HUES48 (cell line): ENCODE data around the gene VENTX.

ENCODE experiments used
- H3K27ac ChIP-seq: one replicate; pipeline ENCODE4 v1.7.0; 2013; ENCODE audit warnings: low read depth, low read length, inconsistent platforms
- H3K27me3 ChIP-seq: 2 replicates; pipeline ENCODE4 v1.6.1; 2013; ENCODE audit warnings: mild to moderate bottlenecking, low read length; ENCODE audit not compliant: control insufficient read depth, insufficient read depth
- H3K36me3 ChIP-seq: 2 replicates; pipeline ENCODE4 v1.6.1; 2013; ENCODE audit warnings: low read length; ENCODE audit not compliant: control insufficient read depth, insufficient read depth
- H3K4me1 ChIP-seq: 2 replicates; pipeline ENCODE4 v1.6.1; 2013; ENCODE audit warnings: mild to moderate bottlenecking, low read length; ENCODE audit not compliant: control insufficient read depth, insufficient read depth
- H3K4me3 ChIP-seq: 2 replicates; pipeline ENCODE4 v1.5.1; 2013; ENCODE audit warnings: mild to moderate bottlenecking, low read depth, low read length
- H3K9ac ChIP-seq: 2 replicates; pipeline ENCODE4 v1.6.1; 2013; ENCODE audit warnings: mild to moderate bottlenecking, low read depth, low read length, moderate library complexity
- H3K9me3 ChIP-seq: 2 replicates; pipeline ENCODE4 v1.6.1; 2013; ENCODE audit warnings: low read length; ENCODE audit not compliant: control insufficient read depth, insufficient read depth

VENTX gene

DNA sequence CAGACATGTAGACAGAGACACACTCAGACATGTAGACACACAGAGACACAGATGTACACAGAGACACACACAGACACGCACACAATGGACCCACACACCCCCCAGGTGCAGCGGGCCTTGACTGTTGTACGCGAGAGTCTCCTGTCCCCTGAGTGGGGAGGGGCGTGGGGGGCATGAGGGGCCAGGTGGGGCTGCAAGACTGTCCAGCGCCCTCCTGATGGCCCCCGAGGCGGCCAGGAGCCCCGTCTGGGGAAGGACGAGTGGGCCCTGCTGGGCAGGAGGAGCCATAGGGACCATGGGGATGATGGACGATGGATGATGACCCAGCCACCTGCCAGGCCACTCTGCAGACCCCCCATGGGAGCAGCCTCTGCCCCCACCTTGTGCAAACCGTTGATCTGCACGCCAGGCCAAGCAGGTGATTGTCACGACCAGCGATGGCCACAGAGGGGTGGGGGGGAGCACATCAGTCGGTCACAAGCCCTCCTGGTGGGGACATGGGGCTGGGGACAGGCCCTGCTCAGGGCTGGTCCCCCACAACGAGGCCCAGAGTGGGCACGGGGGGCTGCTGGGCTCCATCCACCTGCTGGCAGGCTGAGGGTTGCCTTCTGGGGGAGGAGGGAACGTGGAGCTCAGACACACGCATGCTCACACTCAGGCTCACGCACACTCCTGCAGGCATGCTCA is 11.6 kb downstream of the VENTX start:
- H3K4me3 ChIP-seq: no peak overlapping the region
- H3K9ac ChIP-seq: no peak overlapping the region
- H3K36me3 ChIP-seq: no peaks in the 10 kb centered on the region
- H3K27ac ChIP-seq: no peak overlapping the region
- H3K4me1 ChIP-seq: peaks cover 6% of the 10 kb centered on the region; the same call in 1 of the 2 replicates
- H3K9me3 ChIP-seq: no peaks in the 10 kb centered on the region
- H3K27me3 ChIP-seq: peaks cover 4% of the 10 kb centered on the region; the same call in 1 of the 2 replicates

DNA sequence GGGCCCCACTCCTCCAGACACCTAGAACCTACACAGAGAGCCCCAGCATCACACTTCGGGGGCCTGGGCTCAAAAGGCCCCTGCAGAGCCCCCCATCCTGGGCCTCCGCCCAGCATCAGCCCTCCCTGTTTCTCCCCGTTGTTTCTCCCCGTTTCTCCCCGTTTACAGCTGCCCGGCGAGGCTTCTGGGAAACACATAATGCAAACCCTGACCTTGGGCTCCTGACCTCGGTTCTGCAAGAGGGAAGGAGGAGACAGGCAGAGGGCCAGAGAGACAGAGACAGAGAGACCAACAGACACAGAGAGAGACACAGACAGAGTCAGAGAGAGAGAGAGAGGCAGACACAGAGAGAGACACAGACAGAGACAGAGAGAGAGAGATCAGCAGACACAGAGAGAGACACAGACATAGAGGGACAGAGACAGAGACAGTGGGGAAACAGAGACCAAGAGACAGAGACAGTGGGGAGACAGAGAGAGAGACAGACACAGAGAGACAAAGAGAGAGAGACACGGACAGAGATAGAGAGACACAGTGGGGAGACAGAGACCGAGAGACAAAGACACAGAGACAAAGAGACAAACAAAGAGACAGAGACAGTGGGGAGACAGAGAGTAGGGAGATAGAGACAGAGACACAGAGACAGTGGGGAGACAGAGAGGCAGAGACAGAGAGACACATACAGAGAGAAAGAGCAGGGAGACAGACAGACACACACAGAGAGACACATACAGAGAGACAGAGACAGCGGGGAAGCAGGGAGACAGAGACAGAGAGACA is 12.5 kb downstream of the VENTX start:
- Histone ChIP-seq H3K4me1 (peaks cover 6% of the 10 kb centered on the region; the same call in 1 of the 2 replicates), H3K27me3 (peaks cover 4% of the 10 kb centered on the region; the same call in 1 of the 2 replicates)

DNA sequence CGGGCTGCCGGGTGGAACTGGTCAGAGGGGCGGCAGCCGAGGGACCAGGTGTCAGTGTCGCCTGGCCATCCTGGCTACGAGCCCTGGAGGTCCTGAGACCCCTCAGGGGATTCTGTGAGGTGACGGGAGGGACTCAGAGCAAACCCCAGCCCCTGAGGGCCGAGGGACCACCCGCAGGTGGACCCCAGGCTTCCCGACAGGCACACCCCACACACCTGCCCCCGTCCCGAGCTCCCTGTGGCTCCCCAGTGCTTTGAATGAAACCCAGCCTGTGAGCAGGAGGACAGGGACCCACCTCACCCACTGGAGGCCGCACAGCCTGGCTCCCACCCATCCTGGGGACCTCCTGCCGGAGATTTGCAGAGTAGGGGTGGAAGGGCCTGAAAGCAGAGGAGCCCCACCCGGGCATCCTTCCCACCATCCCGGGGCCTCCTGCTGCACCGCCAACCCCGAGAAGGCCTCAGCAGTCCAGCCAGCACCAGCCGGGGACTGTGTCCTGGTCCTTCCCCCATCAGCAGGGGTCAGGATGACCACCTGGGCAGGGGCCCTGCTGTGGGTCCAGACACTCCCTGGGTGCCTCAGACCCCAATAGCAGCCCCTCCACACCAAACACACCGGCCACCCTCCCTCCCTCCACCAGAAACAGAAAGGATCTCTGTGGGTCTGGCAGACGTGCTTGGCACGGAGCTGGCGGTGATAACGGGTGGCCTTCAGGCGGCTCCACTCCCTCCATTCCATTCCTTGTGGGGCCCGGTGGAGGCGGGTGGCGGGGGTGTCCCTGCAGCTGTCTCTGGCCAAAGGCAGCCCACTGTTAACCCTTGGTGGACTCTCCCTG is 13.9 kb downstream of the VENTX start:
- no peak overlapping the region for H3K4me3 ChIP-seq
- H3K27me3 ChIP-seq: peaks cover 4% of the 10 kb centered on the region; the same call in 1 of the 2 replicates

More for the DNA sequence above, 12.5 kb downstream of the VENTX start:
- Histone ChIP-seq H3K9me3 (no peaks in the 10 kb centered on the region), H3K27ac (no peak overlapping the region), H3K36me3 (no peaks in the 10 kb centered on the region), H3K9ac (no peak overlapping the region), H3K4me3 (no peak overlapping the region)

DNA sequence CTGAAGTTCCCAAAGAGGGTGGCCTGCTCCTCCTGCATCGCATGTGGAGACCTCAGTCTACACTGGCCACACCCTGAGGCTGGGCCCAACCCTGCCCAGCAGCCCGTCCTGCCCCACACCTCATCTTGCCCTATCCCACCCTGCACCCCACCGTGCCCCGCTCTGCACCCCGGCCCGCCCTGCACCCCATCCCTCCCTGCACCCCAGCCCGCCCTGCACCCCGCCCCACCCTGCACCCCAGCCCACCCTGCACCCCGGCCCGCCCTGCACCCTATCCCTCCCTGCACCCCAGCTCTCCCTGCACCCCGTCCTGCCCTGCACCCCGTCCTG is 14.5 kb downstream of the VENTX start:
- H3K27ac ChIP-seq: no peak overlapping the region

More for the DNA sequence above, 13.9 kb downstream of the VENTX start:
- Histone ChIP-seq H3K36me3 (no peaks in the 10 kb centered on the region), H3K27ac (no peak overlapping the region), H3K4me1 (peaks cover 6% of the 10 kb centered on the region; the same call in 1 of the 2 replicates), H3K9ac (no peak overlapping the region), H3K9me3 (no peaks in the 10 kb centered on the region)

DNA sequence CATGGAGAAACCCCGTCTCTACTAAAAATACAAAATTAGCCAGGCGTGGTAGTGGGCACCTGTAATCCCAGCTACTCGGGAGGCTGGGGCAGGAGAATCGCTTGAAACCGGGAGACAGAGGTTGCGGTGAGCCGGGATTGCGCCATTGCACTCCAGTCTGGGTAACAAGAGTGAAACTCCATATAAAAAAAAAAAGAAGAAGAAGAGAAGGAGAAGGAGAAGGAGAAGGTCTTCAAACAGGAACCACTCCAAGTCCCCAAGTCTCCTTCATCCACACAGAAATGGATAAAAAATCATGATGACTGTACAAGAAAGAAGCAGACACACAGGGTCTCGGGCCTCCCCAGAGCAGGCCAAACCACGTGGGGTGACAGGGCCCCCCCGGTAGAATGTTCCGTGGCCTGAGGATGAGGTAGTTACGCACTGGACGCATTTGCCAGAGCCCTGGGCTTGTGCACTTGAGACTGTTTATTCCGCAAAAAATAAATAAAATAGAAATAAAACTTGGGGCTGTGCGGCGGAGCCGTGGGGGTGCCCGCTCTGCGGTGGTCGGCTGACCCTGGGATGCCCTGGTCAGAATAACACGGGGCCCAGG is 15.8 kb downstream of the VENTX start:
- no peak overlapping the region for H3K27ac ChIP-seq
- H3K4me1 ChIP-seq: peaks cover 10% of the 10 kb centered on the region; the same call in 1 of the 2 replicates
- no peak overlapping the region for H3K4me3 ChIP-seq
- H3K36me3 ChIP-seq: no peaks in the 10 kb centered on the region
- no peaks in the 10 kb centered on the region for H3K9me3 ChIP-seq
- H3K9ac ChIP-seq: no peak overlapping the region
- peaks cover 4% of the 10 kb centered on the region; the same call in 1 of the 2 replicates for H3K27me3 ChIP-seq

More for the DNA sequence above, 14.5 kb downstream of the VENTX start:
- H3K4me1 ChIP-seq: peaks cover 7% of the 10 kb centered on the region; the same call in 1 of the 2 replicates
- no peaks in the 10 kb centered on the region for H3K9me3 ChIP-seq
- H3K4me3 ChIP-seq: no peak overlapping the region
- peaks cover 4% of the 10 kb centered on the region; the same call in 1 of the 2 replicates for H3K27me3 ChIP-seq
- H3K36me3 ChIP-seq: no peaks in the 10 kb centered on the region
- H3K9ac ChIP-seq: no peak overlapping the region

DNA sequence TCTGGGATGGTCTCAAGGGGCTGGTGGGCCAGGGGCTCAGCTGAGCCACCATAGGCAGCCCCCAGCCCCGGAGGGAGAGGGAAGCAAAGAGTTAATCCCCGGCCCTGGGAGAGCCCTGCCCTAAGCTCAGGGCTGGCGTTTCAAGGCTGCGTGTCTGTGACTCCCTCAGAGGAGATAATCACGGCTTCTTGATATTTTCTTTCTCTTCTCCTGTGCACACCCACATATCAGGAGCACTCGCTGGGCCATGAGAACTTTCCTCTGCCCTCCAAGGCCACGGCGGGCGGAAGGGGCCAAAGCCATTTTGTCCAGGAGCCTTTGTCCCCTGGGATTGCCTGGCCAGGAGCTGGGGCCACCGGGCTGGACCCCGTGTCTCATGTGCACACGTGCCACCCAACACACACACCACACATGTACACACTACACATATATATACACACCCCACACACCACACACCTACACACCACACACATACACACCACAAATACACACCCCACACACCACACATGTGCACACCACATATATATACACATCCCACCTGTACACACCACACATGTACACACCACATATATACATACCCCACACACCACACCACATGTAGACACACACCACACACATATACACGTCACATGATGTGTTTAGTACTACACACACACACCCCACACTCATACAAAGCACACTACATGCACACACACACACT is 16.9 kb downstream of the VENTX start:
- Histone ChIP-seq H3K9me3 (no peaks in the 10 kb centered on the region), H3K27me3 (peaks cover 4% of the 10 kb centered on the region; the same call in 1 of the 2 replicates), H3K4me3 (no peak overlapping the region), H3K36me3 (no peaks in the 10 kb centered on the region), H3K4me1 (peaks cover 10% of the 10 kb centered on the region; the same call in 1 of the 2 replicates), H3K9ac (no peak overlapping the region), H3K27ac (no peak overlapping the region)

DNA sequence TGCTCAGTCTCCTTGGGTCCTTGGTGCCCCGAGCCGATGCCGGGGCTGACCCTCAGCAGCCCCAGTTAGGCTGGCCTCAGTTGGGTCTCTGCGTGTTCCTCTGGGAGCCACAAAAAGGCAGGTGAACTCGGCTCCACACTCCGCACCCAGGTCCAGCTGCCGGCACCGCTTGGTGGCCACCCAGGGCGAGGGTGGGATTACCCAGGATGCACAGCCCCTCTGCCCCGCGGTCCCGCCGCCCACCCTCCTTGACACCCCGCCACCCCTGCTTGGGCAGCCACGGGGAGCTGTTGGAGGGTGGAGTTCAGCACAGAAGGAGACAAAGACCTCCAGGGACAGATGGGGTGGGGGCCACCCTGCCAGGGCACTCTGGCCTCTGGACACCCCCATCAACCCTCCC is 17.7 kb downstream of the VENTX start:
- Histone ChIP-seq H3K9ac (no peak overlapping the region), H3K27me3 (peaks cover 2% of the 10 kb centered on the region; the same call in 1 of the 2 replicates)

DNA sequence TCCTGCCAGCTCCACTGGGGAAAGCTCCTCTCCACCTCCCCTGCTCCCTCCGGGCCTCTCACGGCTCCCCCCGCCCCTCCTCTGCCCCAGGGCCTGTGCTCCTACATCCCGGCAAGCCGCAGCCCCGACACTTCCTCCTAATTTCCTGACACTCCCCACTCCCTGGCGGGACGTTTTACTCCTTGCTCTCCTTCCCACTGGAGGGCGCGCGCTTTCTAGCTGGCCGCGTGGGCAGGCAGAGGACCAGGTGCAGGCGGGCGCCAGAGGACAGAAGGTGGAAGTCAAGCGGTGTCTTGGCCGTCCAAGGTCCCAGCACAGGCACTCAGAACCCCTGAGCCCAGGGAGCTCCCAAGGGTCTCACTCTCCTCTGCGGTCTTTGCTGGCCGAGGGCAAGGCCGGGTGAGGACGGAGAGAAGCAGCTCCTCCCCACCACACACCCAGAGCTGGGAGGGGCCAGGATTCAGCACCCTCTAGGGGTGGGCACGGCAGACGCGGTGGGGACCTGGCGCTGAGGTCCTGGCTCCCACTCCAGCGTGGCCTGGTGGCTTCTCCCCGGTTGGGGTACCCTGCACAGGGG is 19.9 kb downstream of the VENTX start:
- peaks cover 17% of the 10 kb centered on the region; the same call in 1 of the 2 replicates for H3K4me1 ChIP-seq
- H3K36me3 ChIP-seq: no peaks in the 10 kb centered on the region
- peak overlapping the region; percentile 52 for H3K4me3 ChIP-seq
- H3K9ac ChIP-seq: no peak overlapping the region
- no peaks in the 10 kb centered on the region for H3K9me3 ChIP-seq
- no peak overlapping the region for H3K27ac ChIP-seq
- H3K27me3 ChIP-seq: peaks cover 6% of the 10 kb centered on the region

More for the DNA sequence above, 17.7 kb downstream of the VENTX start:
- Histone ChIP-seq H3K27ac (no peak overlapping the region), H3K36me3 (no peaks in the 10 kb centered on the region), H3K9me3 (no peaks in the 10 kb centered on the region), H3K4me3 (no peak overlapping the region), H3K4me1 (peaks cover 10% of the 10 kb centered on the region; the same call in 1 of the 2 replicates)

DNA sequence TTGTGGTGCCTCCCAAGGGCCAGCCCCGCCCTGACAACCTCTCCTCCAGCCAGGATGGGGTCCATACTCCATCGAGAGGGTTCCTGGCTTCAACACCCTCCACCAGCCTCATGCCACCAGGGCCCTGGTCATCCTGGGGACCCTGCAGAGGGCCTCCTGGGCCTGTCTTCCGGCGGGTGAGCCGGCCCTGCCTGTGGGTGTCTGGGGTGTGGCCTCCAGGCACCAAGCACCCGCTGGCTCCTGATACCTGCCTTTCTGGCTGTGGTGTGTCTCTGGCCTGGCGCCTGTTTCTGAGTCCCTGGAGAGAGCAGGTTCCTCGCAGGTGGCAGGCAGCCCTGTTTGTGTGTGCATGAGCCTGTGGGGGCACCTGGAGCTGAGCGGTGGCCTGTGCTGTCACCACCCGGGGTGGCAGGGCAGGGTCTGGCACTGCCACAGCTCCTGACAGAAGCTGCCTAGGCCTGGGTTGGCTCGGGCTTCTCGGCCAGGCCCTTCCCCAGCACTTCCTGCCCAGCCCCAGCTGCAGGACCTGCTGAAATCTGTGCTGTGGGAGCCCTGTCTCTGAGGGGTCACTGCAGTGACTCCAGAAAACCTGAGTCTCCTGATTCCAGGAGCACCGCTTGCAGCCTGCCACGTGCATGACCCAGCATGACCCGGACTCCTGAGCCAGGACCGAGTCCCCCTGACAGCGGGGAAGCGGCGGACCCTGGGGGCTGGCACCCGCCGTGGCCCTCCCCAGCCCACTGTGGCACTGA is 20.6 kb downstream of the VENTX start:
- H3K9me3 ChIP-seq: no peaks in the 10 kb centered on the region
- H3K9ac ChIP-seq: no peak overlapping the region
- peak overlapping the region; percentile 52; the same call in 1 of the 2 replicates for H3K4me3 ChIP-seq
- H3K4me1 ChIP-seq: peaks cover 18% of the 10 kb centered on the region; the same call in 1 of the 2 replicates
- no peak overlapping the region for H3K27ac ChIP-seq
- no peaks in the 10 kb centered on the region for H3K36me3 ChIP-seq
- H3K27me3 ChIP-seq: peaks cover 12% of the 10 kb centered on the region
